DMS 273 (cell line): ENCODE data around the gene NRXN3.

ENCODE experiments used
- DNase-seq: peaks from one replicate; lab custom pipeline; 2025; ENCODE audit not compliant: unreplicated experiment; lab: John Stamatoyannopoulos, UW

Gene NRXN3

DNA sequence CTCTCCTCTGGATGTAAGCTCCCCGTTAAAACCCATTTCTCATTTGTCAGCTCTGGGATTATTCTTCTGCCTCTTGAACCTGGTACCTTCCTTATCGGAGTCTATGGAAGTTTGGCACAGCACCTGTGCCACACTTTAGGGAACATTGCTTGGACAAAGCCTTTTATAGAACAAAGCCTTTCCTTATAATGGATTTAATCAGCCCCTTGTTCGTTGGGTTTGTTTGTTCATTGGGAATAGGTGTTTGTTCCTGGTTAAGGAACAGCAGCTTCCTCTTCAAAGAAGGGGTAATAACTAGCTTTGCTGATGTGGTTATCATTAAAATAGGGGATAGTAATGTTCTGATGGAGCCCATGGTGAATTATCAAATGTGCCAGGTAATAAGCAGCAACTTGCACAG lies 70.4 kb downstream of the NRXN3 start:
- DNase-seq: no peak

DNA sequence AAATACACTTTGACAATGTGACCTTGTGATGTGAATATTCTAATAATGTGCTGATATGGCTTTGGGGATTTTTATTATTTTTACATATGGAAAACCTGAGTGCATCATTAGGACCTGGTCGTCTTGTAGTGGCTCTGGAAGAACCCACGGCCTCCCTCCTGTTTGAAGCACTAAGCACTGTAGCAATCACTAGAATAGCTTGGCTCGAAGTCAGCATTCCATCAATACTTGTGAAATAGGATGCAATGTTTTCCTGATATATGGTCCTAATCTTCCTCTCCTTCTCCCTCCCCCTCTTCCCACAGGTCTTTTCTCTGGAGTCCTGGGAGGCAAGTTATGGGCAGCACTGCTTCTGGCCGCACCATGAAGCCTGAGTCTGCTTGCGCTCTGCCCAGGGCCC lies 71.9 kb downstream of the NRXN3 start:
- DNase-seq: no peak

DNA sequence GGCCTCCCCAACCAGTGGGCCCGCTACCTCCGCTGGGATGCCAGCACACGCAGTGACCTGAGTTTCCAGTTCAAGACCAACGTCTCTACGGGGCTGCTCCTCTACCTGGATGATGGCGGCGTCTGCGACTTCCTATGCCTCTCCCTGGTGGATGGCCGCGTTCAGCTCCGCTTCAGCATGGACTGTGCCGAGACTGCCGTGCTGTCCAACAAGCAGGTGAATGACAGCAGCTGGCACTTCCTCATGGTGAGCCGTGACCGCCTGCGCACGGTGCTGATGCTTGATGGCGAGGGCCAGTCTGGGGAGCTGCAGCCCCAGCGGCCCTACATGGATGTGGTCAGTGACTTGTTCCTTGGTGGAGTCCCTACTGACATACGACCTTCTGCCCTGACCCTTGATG lies 73.0 kb downstream of the NRXN3 start:
- DNase-seq: no peak

DNA sequence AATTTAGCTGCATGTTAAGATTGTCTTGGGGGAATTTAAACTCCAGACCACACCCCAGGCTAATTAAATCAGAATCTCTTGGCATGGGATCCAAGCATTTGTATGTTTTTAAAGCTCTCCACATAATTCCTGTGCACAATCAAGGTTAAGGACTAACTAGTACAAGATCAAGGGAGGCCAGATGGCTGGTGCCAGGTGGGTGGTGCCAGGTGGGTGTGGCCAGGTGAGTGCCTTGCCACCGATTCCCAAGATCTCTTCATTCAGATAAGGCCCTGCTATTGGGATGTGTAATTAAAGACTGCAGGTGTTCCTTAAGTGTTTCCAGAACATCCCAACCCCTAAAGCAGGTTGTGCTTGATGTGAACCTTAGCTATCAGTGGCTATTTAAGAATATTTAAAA lies 75.1 kb downstream of the NRXN3 start:
- no peak for DNase-seq

DNA sequence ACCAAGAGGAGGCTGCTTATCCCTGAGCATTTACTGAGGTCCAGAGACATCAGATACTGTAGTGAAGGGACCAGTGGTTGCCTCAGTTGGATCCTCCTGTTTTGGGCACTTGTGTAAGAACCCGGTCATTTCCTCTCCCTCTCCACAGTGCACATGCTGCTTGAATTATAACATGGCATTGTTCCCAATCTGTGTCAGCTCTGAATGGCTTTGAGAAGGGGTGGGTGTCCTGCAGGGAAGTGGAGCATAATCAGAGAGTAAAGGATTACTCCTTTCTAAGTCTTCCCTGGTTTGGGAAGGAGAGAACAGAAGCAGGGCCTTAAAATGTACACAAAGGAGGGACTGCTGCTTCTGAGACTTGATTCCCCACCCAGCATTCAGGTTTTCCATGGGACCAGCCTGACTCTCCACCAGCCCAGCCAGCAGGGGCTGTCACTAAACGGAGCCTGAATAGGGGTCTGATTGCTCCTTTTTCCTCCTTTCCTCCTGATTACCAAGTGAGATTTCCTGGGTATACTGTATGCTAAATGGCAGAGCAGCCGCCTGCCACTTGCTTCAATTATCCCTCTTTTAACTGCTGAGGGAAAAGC lies 78.4 kb downstream of the NRXN3 start:
- DNase-seq: no peak

DNA sequence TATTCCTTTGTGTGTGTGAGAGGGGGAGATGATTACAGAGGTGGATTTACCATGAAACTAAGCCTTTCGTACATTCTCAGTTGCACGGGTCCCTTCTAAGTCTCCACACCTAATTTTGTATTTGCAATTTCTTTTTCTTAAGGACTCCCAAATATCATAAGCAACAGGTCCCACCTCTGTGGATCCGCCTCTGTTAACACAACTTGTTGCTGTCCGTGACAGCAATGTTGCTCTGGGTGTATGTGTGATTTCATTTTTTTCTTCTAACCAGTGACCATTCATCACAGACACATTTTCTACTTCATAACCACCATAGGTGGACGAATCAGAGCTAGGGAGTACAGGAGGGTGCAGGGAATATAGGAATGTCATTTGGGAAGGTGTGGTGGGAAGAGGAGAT lies 81.1 kb downstream of the NRXN3 start:
- DNase-seq: no peak

DNA sequence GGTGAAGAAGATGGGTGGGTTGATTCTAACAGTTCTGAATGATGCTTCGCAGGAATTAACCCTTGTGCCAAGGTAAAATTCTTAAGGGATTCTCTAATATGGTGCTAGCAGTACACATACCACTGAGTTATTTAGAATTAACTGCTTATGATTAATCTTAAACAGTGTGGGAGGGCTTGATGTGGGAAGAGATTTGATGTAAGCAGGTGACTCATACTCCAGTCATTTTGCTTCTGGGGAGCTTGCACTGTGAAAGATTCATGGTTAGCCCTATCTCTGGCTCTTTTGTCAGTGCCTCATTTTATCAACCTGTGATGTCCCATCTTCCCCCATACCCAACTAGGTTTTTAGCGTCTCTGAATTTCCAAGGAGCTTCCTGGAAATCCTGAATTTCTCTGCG lies 83.8 kb downstream of the NRXN3 start:
- no peak for DNase-seq

DNA sequence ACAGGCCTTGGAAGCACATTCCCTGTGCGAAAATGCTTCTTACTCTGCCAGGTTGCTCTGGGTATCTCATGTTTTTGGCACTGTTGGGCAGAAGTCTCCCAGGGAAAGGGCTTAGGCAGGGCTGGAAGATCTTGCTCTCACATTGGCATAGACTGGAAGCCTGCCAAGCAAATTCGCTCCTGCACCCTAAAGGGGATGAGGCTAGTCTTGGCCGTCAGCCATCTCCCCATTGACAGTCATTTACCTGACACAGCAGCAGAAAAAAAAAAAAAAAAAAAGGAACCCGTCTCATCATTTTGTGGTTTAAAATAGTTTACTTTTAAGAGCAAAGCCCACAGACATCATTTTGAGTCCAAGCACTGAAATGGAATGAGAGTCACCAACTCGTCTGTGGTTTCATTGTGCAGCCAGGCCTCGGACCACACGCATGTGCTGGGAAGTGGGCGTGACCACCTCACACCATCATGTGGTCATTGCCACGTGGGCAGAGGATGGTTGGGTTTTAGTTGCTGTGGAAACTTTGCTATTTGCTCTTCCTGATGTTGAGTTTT lies 84.8 kb downstream of the NRXN3 start:
- DNase-seq: no peak

DNA sequence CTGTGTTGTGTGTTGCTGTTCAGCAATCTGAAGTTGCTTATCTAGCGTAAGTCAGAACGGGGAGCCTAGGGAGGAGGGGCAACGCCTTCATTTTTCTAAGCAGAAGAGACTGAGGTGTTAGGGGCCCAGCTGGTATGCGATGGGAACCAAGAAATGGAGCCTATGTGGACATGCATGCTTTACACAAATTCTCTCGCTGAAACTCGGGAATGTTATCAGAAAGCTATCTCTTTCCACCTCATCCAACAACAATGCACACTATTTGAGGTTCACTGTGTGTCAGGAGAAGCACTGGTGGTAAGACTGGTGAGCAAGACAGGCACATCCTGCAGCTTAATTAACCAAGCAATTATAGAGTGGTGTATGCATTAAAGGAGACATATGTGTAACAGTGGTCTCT lies 89.7 kb downstream of the NRXN3 start:
- DNase-seq: no peak

DNA sequence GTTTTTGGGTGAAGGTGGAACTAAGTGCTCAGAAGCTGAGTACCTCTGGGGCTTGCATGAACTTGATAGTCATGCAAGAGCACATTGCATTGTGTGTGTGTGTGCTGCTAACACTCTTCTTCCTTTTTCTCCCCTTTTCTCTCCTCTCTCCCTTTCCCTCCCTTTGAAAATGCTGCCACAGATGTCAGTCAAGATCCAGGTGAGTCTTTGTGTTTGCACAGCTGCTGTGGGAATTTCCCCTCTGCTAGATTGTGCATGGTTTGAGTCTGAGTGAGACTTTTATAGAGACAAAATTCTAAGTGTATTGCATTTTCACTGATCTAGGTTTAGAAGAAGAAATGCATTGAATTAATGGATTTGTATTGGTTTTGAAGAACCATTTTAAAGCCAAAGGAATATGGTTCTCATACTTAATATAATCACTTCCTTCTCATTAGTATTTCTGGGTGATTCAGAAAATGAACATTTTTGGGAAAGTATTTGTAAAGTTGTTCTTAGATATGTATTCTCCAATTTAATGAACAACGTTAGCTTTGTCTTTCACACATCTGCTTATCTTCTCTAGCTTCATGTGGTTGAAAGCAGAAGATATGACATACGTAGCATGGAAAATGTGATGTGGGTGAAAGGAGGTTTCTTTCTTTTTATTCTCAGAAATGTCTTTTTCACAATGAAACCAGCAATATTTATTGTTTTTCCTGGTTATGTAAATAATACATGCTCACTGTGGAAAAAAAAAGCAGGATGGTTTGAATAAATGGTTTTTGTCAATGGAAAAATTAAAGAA lies 108.5 kb downstream of the NRXN3 start:
- no peak for DNase-seq

DNA sequence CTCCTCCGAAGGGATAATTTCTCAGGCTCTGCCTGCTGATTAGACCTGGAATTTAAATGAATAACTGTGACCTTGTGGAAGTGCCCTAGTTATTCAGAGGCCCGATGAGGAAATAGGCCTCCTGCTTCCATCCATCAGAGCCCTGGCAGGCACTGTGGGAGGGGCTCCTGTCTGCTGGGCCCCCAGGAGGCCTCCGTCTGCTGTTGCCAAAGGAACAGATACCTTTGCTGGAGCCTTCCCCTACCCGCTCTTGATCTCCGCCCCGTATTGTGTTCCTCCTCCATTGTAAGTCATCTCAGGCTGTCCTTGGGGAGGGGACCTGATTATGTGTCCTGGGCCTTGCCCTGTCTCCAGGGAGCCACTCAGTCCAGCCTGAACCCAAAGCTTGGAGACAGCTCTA lies 112.3 kb downstream of the NRXN3 start:
- no peak for DNase-seq

DNA sequence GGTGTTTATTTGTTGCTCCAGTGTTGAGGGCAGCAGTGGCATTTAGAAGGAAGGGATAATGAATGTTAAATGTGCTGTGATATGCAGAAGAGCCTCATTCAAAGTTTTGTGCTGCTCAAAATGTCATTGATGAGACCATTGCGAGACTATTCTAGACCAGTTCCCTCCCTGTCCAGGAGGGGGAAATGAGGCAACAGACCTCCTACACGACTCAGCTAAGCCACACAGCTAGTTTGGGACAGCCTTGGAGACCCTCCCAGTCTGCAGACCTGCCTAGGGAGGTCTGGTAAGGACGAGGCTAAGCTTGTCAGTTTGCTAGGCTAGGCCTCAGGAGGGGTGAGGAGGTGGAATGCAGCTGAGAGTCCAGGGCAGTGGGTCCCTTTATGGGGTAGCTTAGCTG lies 116.0 kb downstream of the NRXN3 start:
- no peak for DNase-seq

DNA sequence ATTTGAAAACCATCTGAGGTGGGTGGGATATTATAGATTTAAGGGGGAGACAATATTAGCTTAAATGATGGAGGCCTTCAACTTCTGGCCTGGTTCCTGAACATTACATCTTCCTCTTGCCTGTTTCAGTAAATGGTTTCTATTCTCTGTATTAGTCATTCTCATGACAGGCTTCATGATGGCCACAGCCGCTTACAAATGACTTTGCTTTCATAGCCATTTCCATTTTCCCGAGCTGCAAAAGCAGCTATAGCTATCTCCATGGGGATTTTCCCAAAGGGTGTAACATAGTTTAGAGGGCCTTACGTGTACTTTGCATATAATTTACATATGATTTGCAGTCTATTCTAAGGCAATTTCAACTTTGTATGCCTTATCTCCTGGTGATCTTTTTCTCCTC lies 121.8 kb downstream of the NRXN3 start:
- DNase-seq: no peak

DNA sequence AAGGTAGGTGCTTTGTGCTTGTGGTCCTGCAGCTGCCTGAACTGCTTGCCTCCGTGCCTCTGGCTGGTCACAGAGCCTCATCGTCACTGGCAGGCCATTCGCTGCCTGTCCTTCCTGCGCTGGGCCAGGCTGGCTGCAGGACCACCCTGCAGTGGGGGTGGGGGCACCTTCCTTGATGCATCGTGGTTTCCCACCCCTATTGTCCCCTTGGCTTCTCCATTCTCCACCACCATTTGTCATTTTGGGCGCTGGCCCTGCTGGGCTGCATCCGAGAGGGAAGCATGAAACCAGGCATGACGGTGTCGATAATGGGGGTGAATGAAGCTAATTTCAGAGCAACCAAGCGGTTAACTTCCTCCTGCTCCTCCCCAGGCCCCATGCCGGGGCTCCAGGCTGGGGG lies 127.7 kb downstream of the NRXN3 start:
- DNase-seq: no peak

DNA sequence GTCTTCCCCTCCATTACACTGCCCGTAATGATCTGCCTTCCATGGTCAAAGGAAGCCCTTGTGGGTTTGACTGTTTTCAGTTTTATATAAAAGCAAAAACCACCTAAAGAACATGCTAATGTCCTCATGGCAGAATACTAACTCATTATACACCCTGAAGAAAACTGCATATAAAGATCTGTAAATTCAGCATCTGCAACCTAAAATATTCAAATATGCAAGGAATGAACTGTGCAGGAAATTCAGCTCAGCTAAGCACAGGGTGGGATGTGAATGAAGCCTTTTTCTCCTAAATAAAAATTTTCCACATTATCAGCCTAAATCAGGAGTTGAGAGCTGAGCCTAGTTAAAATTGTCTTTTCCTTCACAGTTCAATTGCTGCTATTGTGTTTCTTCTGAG lies 128.1 kb downstream of the NRXN3 start:
- no peak for DNase-seq

DNA sequence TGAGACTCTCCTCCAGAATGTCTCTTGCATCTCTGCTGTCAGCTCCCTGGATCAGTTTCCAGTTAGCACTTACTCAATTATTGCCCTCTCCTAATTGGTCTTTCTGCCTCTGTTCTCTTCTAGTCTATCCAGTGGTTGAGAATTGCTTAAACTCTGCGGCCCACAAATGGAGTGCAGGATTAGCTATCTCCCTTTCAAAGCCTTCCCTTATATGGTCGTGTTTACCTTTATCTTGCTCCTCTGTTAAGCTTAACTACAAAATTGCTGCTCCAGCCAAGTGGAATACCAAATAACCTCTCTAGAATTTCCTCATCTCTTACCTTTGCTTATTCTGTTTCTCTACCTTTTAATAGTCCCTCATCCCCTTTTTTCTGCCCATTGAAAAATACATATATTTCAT lies 132.7 kb downstream of the NRXN3 start:
- no peak for DNase-seq

DNA sequence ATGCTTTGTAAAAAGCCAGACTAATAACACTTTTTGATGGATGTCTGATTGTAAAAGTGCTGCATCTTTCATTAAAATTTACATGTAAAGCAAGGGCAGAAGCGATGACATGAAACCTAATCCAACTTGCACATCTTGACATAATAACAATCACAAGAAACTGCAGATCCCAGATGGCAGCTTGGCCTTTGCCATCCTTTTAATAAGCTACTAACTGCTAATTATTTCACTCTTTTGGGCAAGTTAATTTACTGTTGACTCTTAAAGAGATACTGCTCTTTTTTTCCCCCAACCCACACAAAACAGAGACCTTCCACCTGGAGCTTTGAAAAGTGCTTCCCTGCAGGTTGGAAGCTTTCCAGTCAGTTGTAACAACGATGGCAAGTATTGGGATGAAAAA lies 137.5 kb downstream of the NRXN3 start:
- DNase-seq: peak; percentile 21

DNA sequence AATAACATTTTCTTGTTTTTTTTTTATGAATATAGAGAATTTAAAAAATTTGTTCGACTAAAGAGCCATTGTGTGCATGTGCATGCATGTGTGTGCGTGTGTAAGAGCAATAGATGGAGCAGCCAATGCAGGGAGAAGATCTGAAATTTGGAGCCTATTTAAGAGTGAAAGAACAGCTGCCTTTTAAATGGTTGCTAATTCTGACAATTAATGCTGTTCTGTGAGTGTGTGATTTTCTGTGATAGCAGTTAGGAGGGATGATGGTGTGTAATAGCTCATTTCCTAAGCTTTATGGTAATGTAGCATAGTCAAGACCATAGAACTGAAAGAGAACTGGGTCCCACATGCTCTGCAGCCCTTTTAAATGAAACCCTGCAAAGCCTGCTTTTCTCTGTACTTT lies 137.9 kb downstream of the NRXN3 start:
- peak; percentile 13 for DNase-seq

DNA sequence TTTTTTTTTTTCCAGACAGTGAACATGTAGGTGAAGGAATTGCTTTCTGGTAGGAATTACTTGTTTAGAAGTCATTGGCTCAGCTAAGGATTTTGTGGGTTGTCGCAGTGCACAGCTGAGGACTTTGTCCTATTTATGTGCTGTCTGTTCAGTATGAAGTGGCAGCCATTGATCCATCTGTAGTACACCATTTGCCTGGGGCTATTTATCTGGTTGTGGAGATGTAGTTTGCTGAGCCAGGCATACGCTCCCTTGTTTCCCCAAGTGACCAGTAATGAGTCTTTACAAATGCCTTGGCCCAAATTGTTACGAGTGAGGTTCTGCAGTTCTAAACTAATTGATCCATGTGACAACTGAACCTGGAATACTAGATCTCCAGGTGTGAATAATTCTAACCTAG lies 140.1 kb downstream of the NRXN3 start:
- no peak for DNase-seq

DNA sequence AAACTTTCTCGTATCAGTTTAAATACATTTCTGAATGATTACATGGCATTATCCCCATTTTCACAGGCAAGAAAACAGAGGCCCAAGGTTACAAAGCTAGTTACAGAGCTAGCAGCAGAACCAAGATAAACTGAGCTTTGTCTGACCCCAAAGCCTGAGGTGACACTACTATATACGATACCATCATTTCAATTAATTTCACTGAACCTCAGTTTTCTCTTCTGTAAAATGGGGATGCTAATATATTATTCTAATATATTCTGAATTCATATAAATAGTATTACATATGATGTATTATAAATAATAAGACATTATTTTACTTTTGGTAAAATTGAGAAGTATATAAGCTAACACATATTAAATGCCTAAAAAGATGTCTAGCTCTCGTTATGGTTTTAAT lies 143.3 kb downstream of the NRXN3 start:
- no peak for DNase-seq

DNA sequence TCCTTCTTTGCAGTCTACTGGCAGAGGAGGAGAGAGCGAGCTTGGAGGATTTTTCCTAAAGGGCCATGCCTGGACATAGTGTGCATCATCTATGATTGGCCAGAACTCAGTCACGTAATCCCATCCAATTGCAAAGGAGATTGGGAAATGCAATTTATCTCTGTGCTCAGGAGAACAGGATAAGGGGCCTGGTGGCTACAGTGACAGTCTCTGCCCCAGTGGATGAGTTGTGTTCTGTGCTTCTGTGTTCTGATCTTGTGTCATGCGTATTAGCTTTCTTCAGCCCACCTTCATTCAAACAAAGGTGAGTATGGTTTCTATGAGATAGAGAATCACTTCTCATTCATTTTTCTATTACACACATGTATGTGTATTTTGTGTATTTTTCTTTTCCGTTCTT lies 144.3 kb downstream of the NRXN3 start:
- DNase-seq: no peak

DNA sequence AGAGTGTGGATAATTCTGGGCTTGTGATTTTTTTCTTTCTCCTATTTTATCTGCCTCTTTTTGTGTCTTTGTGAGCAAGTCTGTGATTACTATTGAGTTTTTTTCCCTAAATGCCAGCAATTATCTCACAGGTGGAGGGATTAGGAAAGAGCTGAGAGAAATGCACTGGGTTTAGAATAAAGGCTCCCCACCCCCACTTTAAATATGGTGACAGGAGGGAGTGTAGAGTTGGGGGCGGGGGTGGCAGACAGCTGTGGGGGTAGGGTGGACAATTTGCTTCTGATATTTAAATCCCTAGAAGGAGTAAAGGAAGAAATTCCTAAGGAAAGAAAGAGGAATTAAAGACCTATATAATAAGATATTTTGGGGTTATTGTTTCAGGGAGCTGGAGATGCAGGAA lies 145.9 kb downstream of the NRXN3 start:
- no peak for DNase-seq

DNA sequence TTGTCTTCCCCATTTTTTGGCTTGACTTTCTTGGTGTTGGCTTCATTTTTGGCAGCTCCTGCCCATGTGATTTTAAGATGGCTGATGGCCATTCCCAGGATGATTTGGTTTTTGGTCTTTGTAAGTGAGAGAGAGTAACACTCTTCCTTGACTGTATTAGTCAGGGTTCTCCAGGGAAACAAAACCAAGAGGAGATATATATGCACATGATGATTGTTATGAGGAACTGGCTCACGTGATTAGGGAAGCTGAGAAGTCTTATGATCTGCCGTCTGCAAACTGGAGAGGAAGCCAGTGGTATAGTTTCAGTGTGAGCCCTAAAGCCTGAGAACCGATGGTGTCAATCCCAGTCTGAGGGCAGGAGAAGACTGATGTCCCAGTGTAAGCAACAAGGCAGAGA lies 146.6 kb downstream of the NRXN3 start:
- no peak for DNase-seq
